Trophoblast cell (in vitro differentiated cells and primary cell): ENCODE data around the gene BNC2.

Source experiments
- DNase-seq, 2 donors: peaks; one replicate each; pipeline ENCODE4 v3.0.0-alpha.2; 2016
- H2AFZ ChIP-seq: 2 replicates; pipeline ENCODE4 v1.6.1; 2013; ENCODE audit warnings: low read length, moderate library complexity, mild to moderate bottlenecking; ENCODE audit not compliant: insufficient read depth, poor library complexity
- H2AK5ac ChIP-seq: 2 replicates; pipeline ENCODE4 v1.6.1; 2013; ENCODE audit warnings: mild to moderate bottlenecking, low read length
- H2BK120ac ChIP-seq: 2 replicates; pipeline ENCODE4 v1.6.1; 2013; ENCODE audit warnings: low read length, mild to moderate bottlenecking, moderate library complexity; ENCODE audit not compliant: insufficient read depth, poor library complexity
- H2BK12ac ChIP-seq: 2 replicates; pipeline ENCODE4 v1.6.1; 2013; ENCODE audit warnings: mild to moderate bottlenecking, low read length, moderate library complexity
- H2BK5ac ChIP-seq: 2 replicates; pipeline ENCODE4 v1.6.1; 2013; ENCODE audit warnings: low read length, low read depth, moderate library complexity, mild to moderate bottlenecking; ENCODE audit not compliant: poor library complexity
- H3K14ac ChIP-seq: 2 replicates; pipeline ENCODE4 v1.6.1; 2013; ENCODE audit warnings: mild to moderate bottlenecking, low read length
- H3K18ac ChIP-seq: 2 replicates; pipeline ENCODE4 v1.6.1; 2013; ENCODE audit warnings: mild to moderate bottlenecking, low read length
- H3K23ac ChIP-seq: 2 replicates; pipeline ENCODE4 v1.6.1; 2013; ENCODE audit warnings: low read length
- H3K27ac ChIP-seq: 2 replicates; pipeline ENCODE4 v1.5.1; 2013; ENCODE audit warnings: low read depth, mild to moderate bottlenecking, inconsistent platforms, low read length, moderate library complexity
- H3K27me3 ChIP-seq: 2 replicates; pipeline ENCODE4 v1.6.1; 2013; ENCODE audit warnings: inconsistent platforms, mild to moderate bottlenecking, low read length, moderate library complexity; ENCODE audit not compliant: insufficient read depth
- H3K36me3 ChIP-seq, 2 experiments: 1 replicate in 1 of 2; 2 replicates in 1 of 2; pipeline ENCODE4 v1.6.1; 2013; ENCODE audit warnings: low read length in 2 of 2, mild to moderate bottlenecking in 2 of 2, moderate library complexity in 1 of 2; ENCODE audit not compliant: insufficient read depth in 2 of 2, control insufficient read depth in 1 of 2
- H3K4ac ChIP-seq: 2 replicates; pipeline ENCODE4 v1.6.1; 2013; ENCODE audit warnings: low read depth, mild to moderate bottlenecking, low read length, moderate library complexity
- H3K4me1 ChIP-seq, 2 experiments: 1 replicate in 1 of 2; 2 replicates in 1 of 2; pipeline ENCODE4 v1.6.1; 2013; ENCODE audit warnings: low read length in 2 of 2, mild to moderate bottlenecking in 2 of 2, moderate library complexity in 1 of 2; ENCODE audit not compliant: insufficient read depth in 2 of 2, control insufficient read depth in 1 of 2
- H3K4me2 ChIP-seq: 2 replicates; pipeline ENCODE4 v1.6.1; 2013; ENCODE audit warnings: inconsistent platforms, mild to moderate bottlenecking, low read length, moderate library complexity
- H3K4me3 ChIP-seq: 2 replicates; pipeline ENCODE4 v1.5.1; 2013; ENCODE audit warnings: mild to moderate bottlenecking, low read depth, low read length, inconsistent platforms
- H3K79me1 ChIP-seq: one replicate; pipeline ENCODE4 v1.6.1; 2013; ENCODE audit warnings: low read length
- H3K79me2 ChIP-seq: 2 replicates; pipeline ENCODE4 v1.6.1; 2013; ENCODE audit warnings: low read length, mild to moderate bottlenecking; ENCODE audit not compliant: control insufficient read depth, insufficient read depth, poor library complexity
- H3K9ac ChIP-seq: 2 replicates; pipeline ENCODE4 v1.6.1; 2013; ENCODE audit warnings: mild to moderate bottlenecking, low read length
- H3K9me3 ChIP-seq: 2 replicates; pipeline ENCODE4 v1.6.1; 2013; ENCODE audit warnings: low read depth, mild to moderate bottlenecking, control low read depth, inconsistent platforms, low read length; ENCODE audit not compliant: insufficient read depth
- H4K12ac ChIP-seq: 2 replicates; pipeline ENCODE4 v1.6.1; 2013; ENCODE audit warnings: low read depth, mild to moderate bottlenecking, low read length, moderate library complexity
- H4K8ac ChIP-seq: 2 replicates; pipeline ENCODE4 v1.6.1; 2013; ENCODE audit warnings: low read depth, mild to moderate bottlenecking, low read length, moderate library complexity
- H4K91ac ChIP-seq: one replicate; pipeline ENCODE4 v1.6.1; 2013; ENCODE audit warnings: low read depth, mild to moderate bottlenecking, low read length, moderate library complexity
- WGBS: extraction: QIAGEN DNeasy Blood & Tissue Kit; methylation state at CpG from one replicate; pipeline ENCODE4 v1.1.7; 2013; ENCODE audit warnings: missing lambda C conversion rate; ENCODE audit not compliant: insufficient read length, insufficient coverage; ENCODE audit errors: extremely low coverage; 5-methylcytosine and 5-hydroxymethylcytosine counted together

BNC2 gene

DNA sequence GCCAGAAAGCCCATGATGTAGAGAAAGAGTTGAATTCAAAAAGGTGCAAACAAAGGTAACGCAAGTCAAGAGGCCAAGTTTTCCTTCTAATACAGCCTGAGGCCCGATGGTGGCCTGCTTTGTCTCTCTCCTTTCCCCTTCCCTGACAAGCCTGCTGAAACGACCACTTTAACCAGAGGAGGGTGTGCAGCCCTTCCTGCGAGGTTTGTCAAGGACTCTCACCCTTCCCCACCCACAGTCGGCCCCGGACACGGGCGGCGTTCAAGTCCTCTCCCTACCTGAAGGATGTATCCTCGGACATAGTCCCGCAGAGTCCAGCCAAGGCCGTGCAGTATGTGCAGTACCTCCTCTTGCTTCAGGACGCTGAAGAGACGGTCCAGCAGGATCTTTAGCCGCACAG is 318.2 kb downstream of the BNC2 start:
- Histone ChIP-seq H4K91ac (peak overlapping the region; percentile 36), H3K36me3 (no peaks in the 10 kb centered on the region), H2AFZ (no peak overlapping the region), H2BK12ac (peak overlapping the region; percentile 42), H3K4me2 (no peak overlapping the region), H3K79me2 (no peaks in the 10 kb centered on the region), H3K9me3 (no peaks in the 10 kb centered on the region), H3K18ac (peak overlapping the region; percentile 3), H4K12ac (no peak overlapping the region), H3K4ac (no peak overlapping the region), H4K8ac (no peak overlapping the region), H2BK120ac (no peak overlapping the region), H3K27ac (no peak overlapping the region), H3K14ac (no peak overlapping the region), H3K27me3 (no peaks in the 10 kb centered on the region), H3K9ac (no peak overlapping the region), H3K4me3 (no peak overlapping the region), H3K79me1 (peaks cover 2% of the 10 kb centered on the region), H2AK5ac (no peak overlapping the region), H3K23ac (no peak overlapping the region), H2BK5ac (no peak overlapping the region), H3K4me1 (peaks cover 5 to 11% of the 10 kb centered on the region in 2 experiments)
- no peak for DNase-seq
- no CpG with 5 or more reads among the region's 15 CpGs for WGBS

GRCh38 chr9:16551692-16552091 is 318.8 kb downstream of the BNC2 start:
- Histone ChIP-seq H3K79me1 (peaks cover 2% of the 10 kb centered on the region), H2BK12ac (no peak overlapping the region), H2AFZ (no peak overlapping the region), H3K36me3 (no peaks in the 10 kb centered on the region), H4K12ac (no peak overlapping the region), H2AK5ac (no peak overlapping the region), H3K18ac (no peak overlapping the region), H3K4me3 (no peak overlapping the region), H4K8ac (no peak overlapping the region), H3K4ac (no peak overlapping the region), H3K4me2 (no peak overlapping the region), H3K14ac (no peak overlapping the region), H2BK120ac (no peak overlapping the region), H3K4me1 (peaks cover 5 to 11% of the 10 kb centered on the region in 2 experiments), H3K79me2 (no peaks in the 10 kb centered on the region), H2BK5ac (no peak overlapping the region), H3K23ac (no peak overlapping the region), H3K9me3 (no peaks in the 10 kb centered on the region), H3K27me3 (no peaks in the 10 kb centered on the region), H3K9ac (no peak overlapping the region), H3K27ac (no peak overlapping the region), H4K91ac (no peak overlapping the region)
- DNase-seq, result peak in 1 of 2 donors; percentile 34
- WGBS, result no CpG with 5 or more reads among the region's 1 CpG

DNA sequence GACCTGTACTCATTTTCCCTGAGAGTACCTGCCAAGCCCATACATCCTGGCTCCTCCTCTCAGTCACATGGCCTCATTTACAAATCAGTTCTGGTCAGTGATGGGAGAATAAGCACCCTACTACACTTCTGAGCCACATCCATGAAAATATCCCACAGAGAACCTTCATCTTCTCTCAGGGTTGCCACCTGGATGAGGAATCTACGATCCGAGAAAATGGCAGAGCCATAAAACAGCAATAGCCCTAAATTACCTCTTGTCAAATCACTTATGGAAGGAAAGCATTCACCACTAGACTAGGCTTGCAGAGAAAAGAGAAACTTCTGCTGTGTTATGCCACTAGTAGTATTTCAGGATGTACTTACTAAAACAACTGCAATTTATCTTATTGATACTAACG is 324.8 kb downstream of the BNC2 start:
- H3K9me3 ChIP-seq, result no peaks in the 10 kb centered on the region
- H2BK12ac ChIP-seq, result no peak overlapping the region
- no peak overlapping the region for H2BK5ac ChIP-seq
- H4K12ac ChIP-seq, result no peak overlapping the region
- H3K27ac ChIP-seq, result no peak overlapping the region
- no peak overlapping the region for H3K4ac ChIP-seq
- no peak overlapping the region for H3K4me3 ChIP-seq
- H2AK5ac ChIP-seq, result no peak overlapping the region
- no peak overlapping the region for H2AFZ ChIP-seq
- H3K14ac ChIP-seq, result no peak overlapping the region
- no peaks in the 10 kb centered on the region for H3K79me2 ChIP-seq
- H3K4me1 ChIP-seq, result peaks cover 0 to 2% of the 10 kb centered on the region in 2 experiments
- no peaks in the 10 kb centered on the region for H3K27me3 ChIP-seq
- WGBS, result no CpG with 5 or more reads among the region's 3 CpGs
- no peak overlapping the region for H3K9ac ChIP-seq
- no peak overlapping the region for H3K4me2 ChIP-seq
- H4K91ac ChIP-seq, result no peak overlapping the region
- no peak overlapping the region for H3K18ac ChIP-seq
- H2BK120ac ChIP-seq, result no peak overlapping the region
- no peak overlapping the region for H4K8ac ChIP-seq
- no peak for DNase-seq
- no peak overlapping the region for H3K23ac ChIP-seq
- H3K36me3 ChIP-seq, result no peaks in the 10 kb centered on the region
- H3K79me1 ChIP-seq, result no peaks in the 10 kb centered on the region

DNA sequence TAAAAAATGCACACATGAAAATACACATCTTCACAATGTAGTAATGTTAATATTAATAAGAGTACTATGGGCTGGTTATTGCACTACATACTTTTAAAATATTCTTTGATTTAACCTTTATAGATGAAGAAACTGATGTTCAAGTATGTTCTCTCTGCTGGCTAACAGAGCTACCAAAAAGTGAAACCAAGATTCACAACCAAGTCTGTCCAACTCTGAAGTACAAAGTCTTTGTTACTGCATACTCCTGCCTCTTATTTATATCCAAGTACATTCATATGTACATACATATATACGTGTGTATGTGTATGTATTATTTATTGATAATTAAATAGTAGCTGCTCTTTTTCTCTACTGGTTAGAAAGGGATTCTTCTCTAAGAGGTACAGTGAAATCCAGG is 325.6 kb downstream of the BNC2 start:
- H3K36me3 ChIP-seq, result no peaks in the 10 kb centered on the region
- no peak overlapping the region for H3K18ac ChIP-seq
- H3K9me3 ChIP-seq, result no peaks in the 10 kb centered on the region
- no peak overlapping the region for H3K4me2 ChIP-seq
- H3K4ac ChIP-seq, result no peak overlapping the region
- H4K91ac ChIP-seq, result no peak overlapping the region
- H2BK120ac ChIP-seq, result no peak overlapping the region
- no peak overlapping the region for H2AK5ac ChIP-seq
- WGBS, result no CpG with 5 or more reads among the region's 1 CpG
- no peak overlapping the region for H3K4me3 ChIP-seq
- H2AFZ ChIP-seq, result no peak overlapping the region
- DNase-seq, result no peak
- H4K8ac ChIP-seq, result no peak overlapping the region
- no peak overlapping the region for H2BK5ac ChIP-seq
- H2BK12ac ChIP-seq, result no peak overlapping the region
- H3K79me2 ChIP-seq, result no peaks in the 10 kb centered on the region
- H3K9ac ChIP-seq, result no peak overlapping the region
- H3K27ac ChIP-seq, result no peak overlapping the region
- no peak overlapping the region for H3K14ac ChIP-seq
- no peaks in the 10 kb centered on the region for H3K79me1 ChIP-seq
- peaks cover 0 to 2% of the 10 kb centered on the region in 2 experiments for H3K4me1 ChIP-seq
- no peaks in the 10 kb centered on the region for H3K27me3 ChIP-seq
- no peak overlapping the region for H4K12ac ChIP-seq
- H3K23ac ChIP-seq, result no peak overlapping the region
